DND-41 (cell line): ENCODE measurements around the gene RGS3.

Experiments used
- ATAC-seq: fragments of 200-7000 bp; cut with Tn5 transposase; 3 replicates; pipeline ENCODE4 v1.9.1; 2021; ENCODE audit warnings: low read depth; ENCODE audit not compliant: insufficient read depth
- DNase-seq: peaks from one replicate; pipeline ENCODE4 v3.0.0-alpha.2; 2020
- H2AFZ ChIP-seq: 2 replicates; pipeline ENCODE4 v1.6.0; 2012; ENCODE audit warnings: low read depth, low read length
- H3K27ac ChIP-seq: 2 replicates; pipeline ENCODE4 v1.5.1; 2012; ENCODE audit warnings: low read length, inconsistent platforms
- H3K27me3 ChIP-seq: fragments of 200-600 bp; sonication (generic); 2 replicates; pipeline ENCODE4 v1.6.0; 2012; ENCODE audit warnings: low read length, mild to moderate bottlenecking, inconsistent platforms; ENCODE audit not compliant: insufficient read depth, poor library complexity
- H3K36me3 ChIP-seq: 2 replicates; pipeline ENCODE4 v1.5.1; 2012; ENCODE audit warnings: low read length, inconsistent platforms; ENCODE audit not compliant: insufficient read depth
- H3K4me1 ChIP-seq: 2 replicates; pipeline ENCODE4 v1.5.1; 2012; ENCODE audit warnings: mild to moderate bottlenecking, low read length; ENCODE audit not compliant: insufficient read depth
- H3K4me2 ChIP-seq: 2 replicates; pipeline ENCODE4 v1.6.0; 2012; ENCODE audit warnings: mild to moderate bottlenecking, moderate library complexity, low read length, inconsistent platforms; ENCODE audit not compliant: insufficient read depth
- H3K4me3 ChIP-seq, 2 experiments: fragments of 200-600 bp in 1 of 2; shearing (Covaris generic) in 1 of 2; 2 replicates each; pipeline ENCODE4 v1.5.1; 2012 to 2016; ENCODE audit warnings: inconsistent platforms in 2 of 2, low read length in 2 of 2, mild to moderate bottlenecking in 2 of 2, low read depth in 1 of 2, moderate library complexity in 1 of 2
- H3K79me2 ChIP-seq: 2 replicates; pipeline ENCODE4 v1.6.0; 2012; ENCODE audit warnings: low read length, inconsistent platforms; ENCODE audit not compliant: insufficient read depth
- H3K9ac ChIP-seq: 2 replicates; pipeline ENCODE4 v1.6.0; 2012; ENCODE audit warnings: low read depth, mild to moderate bottlenecking, inconsistent platforms, low read length, moderate library complexity
- H3K9me3 ChIP-seq: 2 replicates; pipeline ENCODE4 v1.5.1; 2012; ENCODE audit warnings: low read length, moderate library complexity, mild to moderate bottlenecking, inconsistent platforms; ENCODE audit not compliant: insufficient read depth, severe bottlenecking
- H4K20me1 ChIP-seq: 2 replicates; pipeline ENCODE4 v1.6.0; 2012; ENCODE audit warnings: low read length; ENCODE audit not compliant: insufficient read depth
- EZH2 ChIP-seq: IDR thresholded peaks from 3 replicates; pipeline ENCODE4 v1.6.1; 2012; ENCODE audit warnings: borderline replicate concordance, low read depth, mild to moderate bottlenecking, moderate library complexity, low read length, inconsistent platforms; ENCODE audit not compliant: severe bottlenecking
- TF ChIP-seq, protein P1 (sequence below): IDR thresholded peaks from 2 replicates; pipeline ENCODE4 v1.5.1; 2012; ENCODE audit warnings: borderline replicate concordance, low read length, moderate library complexity, mild to moderate bottlenecking; ENCODE audit not compliant: poor library complexity, severe bottlenecking; ENCODE audit errors: extremely low read depth

The RGS3 gene

DNA sequence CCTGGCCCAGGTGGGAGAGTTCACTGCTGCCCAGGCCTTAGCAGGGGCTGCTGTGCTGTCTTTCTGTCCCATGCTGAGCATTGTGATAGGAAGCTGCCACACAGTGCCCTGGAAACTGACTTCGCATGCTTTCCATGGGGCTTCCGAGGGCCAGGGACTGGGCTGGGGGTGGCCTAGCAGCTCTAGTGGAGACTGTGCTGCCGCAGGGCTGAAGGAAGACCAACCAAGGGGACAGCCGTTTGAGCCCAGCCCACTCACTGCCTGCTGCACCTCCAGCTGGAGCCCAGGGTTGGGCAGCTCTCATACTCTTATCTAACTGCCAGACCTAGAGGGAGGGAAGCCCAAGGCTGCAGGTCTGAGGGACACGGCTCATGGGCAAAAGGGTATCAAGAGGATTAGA, 79.2 kb downstream of the RGS3 start:
- Histone ChIP-seq H3K9me3 (no peaks in the 10 kb centered on the region), H3K4me3 (no peak overlapping the region), H3K9ac (no peak overlapping the region), H3K4me1 (no peaks in the 10 kb centered on the region), H4K20me1 (no peaks in the 10 kb centered on the region), H3K79me2 (no peaks in the 10 kb centered on the region), H3K36me3 (no peaks in the 10 kb centered on the region), H2AFZ (no peak overlapping the region), H3K4me2 (no peak overlapping the region), H3K27ac (no peak overlapping the region), H3K27me3 (no peaks in the 10 kb centered on the region)
- TF ChIP-seq, protein P1, sequence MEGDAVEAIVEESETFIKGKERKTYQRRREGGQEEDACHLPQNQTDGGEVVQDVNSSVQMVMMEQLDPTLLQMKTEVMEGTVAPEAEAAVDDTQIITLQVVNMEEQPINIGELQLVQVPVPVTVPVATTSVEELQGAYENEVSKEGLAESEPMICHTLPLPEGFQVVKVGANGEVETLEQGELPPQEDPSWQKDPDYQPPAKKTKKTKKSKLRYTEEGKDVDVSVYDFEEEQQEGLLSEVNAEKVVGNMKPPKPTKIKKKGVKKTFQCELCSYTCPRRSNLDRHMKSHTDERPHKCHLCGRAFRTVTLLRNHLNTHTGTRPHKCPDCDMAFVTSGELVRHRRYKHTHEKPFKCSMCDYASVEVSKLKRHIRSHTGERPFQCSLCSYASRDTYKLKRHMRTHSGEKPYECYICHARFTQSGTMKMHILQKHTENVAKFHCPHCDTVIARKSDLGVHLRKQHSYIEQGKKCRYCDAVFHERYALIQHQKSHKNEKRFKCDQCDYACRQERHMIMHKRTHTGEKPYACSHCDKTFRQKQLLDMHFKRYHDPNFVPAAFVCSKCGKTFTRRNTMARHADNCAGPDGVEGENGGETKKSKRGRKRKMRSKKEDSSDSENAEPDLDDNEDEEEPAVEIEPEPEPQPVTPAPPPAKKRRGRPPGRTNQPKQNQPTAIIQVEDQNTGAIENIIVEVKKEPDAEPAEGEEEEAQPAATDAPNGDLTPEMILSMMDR = no peak
- no peak for TF ChIP-seq EZH2
- DNase-seq (no peak), ATAC-seq (no peak)

- no peak overlapping the region for H3K4me3 ChIP-seq
- H3K36me3 ChIP-seq = no peaks in the 10 kb centered on the region
- TF ChIP-seq EZH2 = no peak
- TF ChIP-seq, protein P1 = no peak
- no peaks in the 10 kb centered on the region for H3K79me2 ChIP-seq
- H3K27me3 ChIP-seq = no peaks in the 10 kb centered on the region
- no peaks in the 10 kb centered on the region for H3K4me1 ChIP-seq
- H3K27ac ChIP-seq = no peak overlapping the region
- no peak overlapping the region for H3K4me2 ChIP-seq
- no peak overlapping the region for H3K9ac ChIP-seq
- H2AFZ ChIP-seq = no peak overlapping the region
- no peaks in the 10 kb centered on the region for H4K20me1 ChIP-seq
- DNase-seq (no peak), ATAC-seq (no peak)
- no peaks in the 10 kb centered on the region for H3K9me3 ChIP-seq
Measured at GRCh38 chr9:113543296-113543981, 79.9 kb downstream of the RGS3 start.

DNA sequence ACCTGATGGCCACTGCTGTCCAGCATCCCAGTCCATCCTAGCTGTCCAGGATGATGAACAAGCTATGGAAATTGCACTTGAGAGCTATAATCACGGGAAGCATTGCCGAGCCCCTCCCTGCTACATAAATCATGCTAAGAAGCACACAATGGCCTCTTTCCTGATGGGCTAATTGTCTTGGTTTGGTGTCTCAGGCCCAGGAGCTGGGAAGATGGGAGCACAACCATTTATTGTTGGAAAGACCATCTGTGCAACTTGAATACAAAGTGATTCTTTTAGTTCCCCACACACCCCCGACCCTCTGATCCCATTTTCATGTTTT, 80.4 kb downstream of the RGS3 start:
- Histone ChIP-seq H2AFZ (no peak overlapping the region), H4K20me1 (no peaks in the 10 kb centered on the region), H3K27me3 (no peaks in the 10 kb centered on the region), H3K4me2 (no peak overlapping the region), H3K36me3 (no peaks in the 10 kb centered on the region), H3K4me1 (no peaks in the 10 kb centered on the region), H3K79me2 (no peaks in the 10 kb centered on the region), H3K4me3 (no peak overlapping the region), H3K27ac (no peak overlapping the region), H3K9ac (no peak overlapping the region), H3K9me3 (no peaks in the 10 kb centered on the region)
- TF ChIP-seq, protein P1 = no peak
- TF ChIP-seq EZH2 = no peak
- DNase-seq (no peak), ATAC-seq (no peak)

- DNase-seq (no peak), ATAC-seq (no peak)
- H3K9ac ChIP-seq = no peak overlapping the region
- H3K4me3 ChIP-seq = no peak overlapping the region
- H3K4me1 ChIP-seq = no peaks in the 10 kb centered on the region
- H4K20me1 ChIP-seq = no peaks in the 10 kb centered on the region
- H3K4me2 ChIP-seq = no peak overlapping the region
- H3K27ac ChIP-seq = no peak overlapping the region
- H3K27me3 ChIP-seq = no peaks in the 10 kb centered on the region
- H3K36me3 ChIP-seq = no peaks in the 10 kb centered on the region
- TF ChIP-seq, protein P1 = no peak
- no peak for TF ChIP-seq EZH2
- no peaks in the 10 kb centered on the region for H3K9me3 ChIP-seq
- no peaks in the 10 kb centered on the region for H3K79me2 ChIP-seq
- no peak overlapping the region for H2AFZ ChIP-seq
Measured at GRCh38 chr9:113545068-113545467, 81.5 kb downstream of the RGS3 start.
